Dendritic cell treated with granulocyte-macrophage colony-stimulating factor and Interleukin-4, amounts not matched to agents 40 ng/mL and 50 ng/mL, for 4 days (primary cell): ENCODE measurements around the gene FHOD3.

Source experiments
- H3K27ac Mint-ChIP-seq: one replicate; pipeline ENCODE4 v1.8.0; 2022; ENCODE audit warnings: mild to moderate bottlenecking, mixed read lengths
- H3K27me3 Mint-ChIP-seq: one replicate; pipeline ENCODE4 v1.8.0; 2022; ENCODE audit warnings: mild to moderate bottlenecking, mixed read lengths
- H3K36me3 Mint-ChIP-seq: one replicate; pipeline ENCODE4 v1.8.0; 2022; ENCODE audit warnings: low read depth, mixed read lengths
- H3K4me1 Mint-ChIP-seq: one replicate; pipeline ENCODE4 v1.8.0; 2022; ENCODE audit warnings: low read depth, mixed read lengths
- H3K4me3 Mint-ChIP-seq: one replicate; pipeline ENCODE4 v1.8.0; 2022; ENCODE audit warnings: mild to moderate bottlenecking, moderate library complexity, mixed read lengths
- H3K9me3 Mint-ChIP-seq: one replicate; pipeline ENCODE4 v1.8.0; 2022; ENCODE audit warnings: mixed read lengths
- intact Hi-C: fragments of 100-400 bp; cut with micrococcal nuclease; formaldehyde crosslinking; loops from one replicate; pipeline ENCODE4 v1.15.0; 2022

FHOD3 gene

DNA sequence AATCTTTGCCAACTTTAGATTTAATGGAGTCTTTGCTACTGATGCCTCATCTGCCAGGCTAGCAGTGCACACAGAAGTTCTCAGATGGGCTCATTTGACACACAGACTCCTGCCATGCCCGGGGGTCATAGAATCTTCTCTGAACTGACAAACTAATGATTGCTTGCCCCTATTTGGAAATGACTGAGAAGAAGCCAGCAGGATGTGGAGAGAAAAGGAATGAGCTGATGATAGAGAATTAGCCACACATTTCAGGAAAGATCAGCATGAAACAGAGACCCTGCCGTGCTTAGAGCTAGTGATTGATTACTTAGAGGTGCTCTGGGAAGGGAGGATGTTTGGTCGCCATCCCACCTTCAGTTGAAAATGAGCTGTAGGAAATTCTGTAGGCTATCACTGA is 352.8 kb downstream of the FHOD3 start:
- no peaks in the 10 kb centered on the region for H3K27me3 Mint-ChIP-seq
- H3K4me3 Mint-ChIP-seq: no peak overlapping the region
- no peaks in the 10 kb centered on the region for H3K36me3 Mint-ChIP-seq
- intact Hi-C loops: no loop called here
- no peaks in the 10 kb centered on the region for H3K4me1 Mint-ChIP-seq
- H3K9me3 Mint-ChIP-seq: no peaks in the 10 kb centered on the region
- no peak overlapping the region for H3K27ac Mint-ChIP-seq

DNA sequence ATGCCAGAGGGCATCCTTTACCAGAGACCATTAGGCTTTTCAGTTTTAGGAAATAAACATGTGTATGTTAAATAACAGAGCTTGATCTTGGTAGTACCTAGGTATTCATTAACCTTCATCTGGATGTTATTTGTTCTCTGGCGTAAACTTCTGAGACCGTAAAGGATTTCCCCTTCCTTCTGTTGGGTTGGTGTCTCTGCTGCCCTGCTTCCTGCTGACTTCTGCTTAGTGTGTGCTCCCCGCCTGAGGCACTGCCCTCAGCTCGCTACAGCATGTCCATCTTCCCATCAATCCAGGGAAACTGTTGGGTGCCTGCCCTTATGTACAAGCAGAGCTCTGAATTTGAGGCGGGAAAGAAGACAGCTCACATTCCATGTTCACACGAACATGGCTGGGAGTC is 353.4 kb downstream of the FHOD3 start:
- no peak overlapping the region for H3K27ac Mint-ChIP-seq
- intact Hi-C loops: no loop called here

GRCh38 chr18:36652503-36652902 is 355.0 kb downstream of the FHOD3 start:
- Mint-ChIP-seq H3K9me3 (no peaks in the 10 kb centered on the region), H3K27me3 (no peaks in the 10 kb centered on the region), H3K36me3 (no peaks in the 10 kb centered on the region), H3K4me1 (no peaks in the 10 kb centered on the region), H3K27ac (no peak overlapping the region), H3K4me3 (no peak overlapping the region)
- intact Hi-C loops: no loop called here

More for the DNA sequence above, 353.4 kb downstream of the FHOD3 start:
- H3K4me1 Mint-ChIP-seq: no peaks in the 10 kb centered on the region
- no peaks in the 10 kb centered on the region for H3K27me3 Mint-ChIP-seq
- H3K4me3 Mint-ChIP-seq: no peak overlapping the region
- no peaks in the 10 kb centered on the region for H3K36me3 Mint-ChIP-seq
- no peaks in the 10 kb centered on the region for H3K9me3 Mint-ChIP-seq

DNA sequence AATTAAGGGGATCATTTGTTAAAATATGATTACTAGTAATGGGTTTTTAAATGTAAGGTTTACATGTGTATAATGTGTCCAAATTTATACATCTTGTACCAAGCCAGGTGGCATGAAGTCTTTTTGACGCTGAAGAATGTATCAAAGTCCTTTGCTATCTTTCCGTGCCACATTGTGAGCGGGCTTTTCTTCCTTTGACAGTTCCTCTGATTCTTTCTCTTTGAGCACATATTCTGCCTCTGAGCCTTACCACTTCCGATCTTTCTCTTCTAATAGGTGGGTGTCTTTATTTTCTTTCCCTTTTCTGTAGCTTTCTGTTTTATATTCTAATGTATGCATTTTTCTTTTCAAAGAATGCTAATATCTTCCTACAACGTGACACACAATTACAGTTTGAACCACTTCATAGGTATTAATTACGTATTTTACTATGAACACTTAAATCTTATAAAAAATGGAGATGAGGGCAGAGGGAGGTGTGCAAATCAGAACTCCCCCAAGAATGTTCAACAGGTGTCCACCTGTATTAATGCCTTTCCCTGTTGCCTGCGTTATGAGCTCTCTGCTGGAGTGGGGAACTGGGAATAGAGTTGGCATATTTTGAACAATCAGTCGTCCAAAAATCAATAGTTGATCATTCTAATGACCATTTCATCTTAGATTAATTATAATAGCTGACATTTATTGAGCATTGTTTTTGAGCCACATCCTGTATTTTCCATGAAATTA is 355.8 kb downstream of the FHOD3 start:
- H3K4me3 Mint-ChIP-seq: no peak overlapping the region
- intact Hi-C loops: no loop called here
- no peaks in the 10 kb centered on the region for H3K36me3 Mint-ChIP-seq
- H3K4me1 Mint-ChIP-seq: no peaks in the 10 kb centered on the region
- H3K27ac Mint-ChIP-seq: no peak overlapping the region
- H3K27me3 Mint-ChIP-seq: no peaks in the 10 kb centered on the region
- H3K9me3 Mint-ChIP-seq: no peaks in the 10 kb centered on the region

DNA sequence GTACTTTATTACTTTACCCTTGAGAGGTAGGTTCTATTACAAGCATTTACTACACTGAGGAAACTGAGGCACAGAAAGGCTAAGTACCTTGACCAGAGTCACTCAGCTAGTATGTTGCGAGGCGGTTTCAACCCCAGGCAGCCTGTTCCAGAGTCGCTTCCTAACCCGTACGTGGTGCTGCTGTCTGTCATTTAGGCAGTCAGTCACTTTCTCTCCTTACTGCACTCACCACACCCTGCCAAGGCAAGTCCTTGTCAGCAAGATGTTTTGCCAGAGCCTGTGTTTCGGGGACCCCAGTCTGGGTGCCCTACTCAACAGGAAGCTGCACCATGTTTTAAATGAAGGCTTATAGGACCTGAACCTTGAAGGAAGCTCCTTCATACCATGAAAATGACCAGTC is 356.4 kb downstream of the FHOD3 start:
- no peaks in the 10 kb centered on the region for H3K9me3 Mint-ChIP-seq
- no peaks in the 10 kb centered on the region for H3K27me3 Mint-ChIP-seq
- H3K4me3 Mint-ChIP-seq: no peak overlapping the region
- no peaks in the 10 kb centered on the region for H3K36me3 Mint-ChIP-seq
- H3K27ac Mint-ChIP-seq: no peak overlapping the region
- intact Hi-C loops: no loop called here
- no peaks in the 10 kb centered on the region for H3K4me1 Mint-ChIP-seq

- intact Hi-C loops: no loop called here
- Mint-ChIP-seq H3K36me3 (no peaks in the 10 kb centered on the region), H3K27me3 (no peaks in the 10 kb centered on the region), H3K4me3 (no peak overlapping the region), H3K9me3 (no peaks in the 10 kb centered on the region), H3K4me1 (no peaks in the 10 kb centered on the region), H3K27ac (no peak overlapping the region)
These were observed 357.6 kb downstream of the FHOD3 start for GRCh38 chr18:36655074-36655473.

DNA sequence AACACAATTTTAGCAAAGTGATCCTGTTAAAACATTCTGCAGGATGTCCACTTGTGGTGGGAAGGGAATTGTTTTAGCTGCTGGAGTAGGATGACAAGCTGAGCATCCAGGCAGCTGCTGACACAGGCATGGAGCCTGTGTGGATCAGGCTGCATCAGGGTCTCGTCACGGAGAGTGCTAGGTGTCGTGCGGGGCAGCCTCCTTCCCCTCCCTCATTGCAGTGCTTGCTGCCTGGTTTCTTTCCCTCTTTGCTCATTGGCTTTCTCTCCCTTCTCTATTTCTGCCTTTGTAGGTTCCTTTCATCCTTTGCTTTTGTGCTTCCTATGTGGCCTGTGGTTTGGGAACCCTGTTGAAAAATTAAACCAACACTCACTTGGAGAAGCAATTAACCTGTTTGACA is 358.4 kb downstream of the FHOD3 start:
- Mint-ChIP-seq H3K27me3 (no peaks in the 10 kb centered on the region), H3K36me3 (no peaks in the 10 kb centered on the region), H3K27ac (no peak overlapping the region), H3K4me3 (no peak overlapping the region), H3K9me3 (no peaks in the 10 kb centered on the region), H3K4me1 (no peaks in the 10 kb centered on the region)
- intact Hi-C loops: no loop called here

GRCh38 chr18:36658611-36659010 is 361.1 kb downstream of the FHOD3 start:
- H3K4me3 Mint-ChIP-seq: no peak overlapping the region
- no peak overlapping the region for H3K27ac Mint-ChIP-seq
- H3K36me3 Mint-ChIP-seq: no peaks in the 10 kb centered on the region
- no peaks in the 10 kb centered on the region for H3K27me3 Mint-ChIP-seq
- H3K9me3 Mint-ChIP-seq: no peaks in the 10 kb centered on the region
- intact Hi-C loops: no loop called here
- no peaks in the 10 kb centered on the region for H3K4me1 Mint-ChIP-seq

DNA sequence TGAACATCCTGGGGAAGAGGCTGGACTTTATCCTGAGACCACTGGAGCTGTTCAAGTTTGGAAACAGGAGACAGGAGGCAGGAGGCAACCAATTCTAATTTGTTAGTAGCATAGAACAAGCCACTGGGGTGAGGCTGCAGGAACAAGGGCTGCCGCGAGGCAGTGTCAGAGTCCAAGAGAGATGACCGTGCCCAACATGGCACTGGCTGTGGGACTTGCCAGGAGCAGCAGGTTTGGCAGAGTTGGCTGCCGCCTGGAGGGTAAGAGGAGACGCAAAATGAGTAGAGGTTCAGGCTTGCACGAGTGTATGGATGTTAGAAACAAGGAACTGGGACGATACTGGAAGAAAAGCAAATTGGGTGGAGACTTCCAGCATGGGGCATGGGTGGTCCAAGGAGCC is 362.8 kb downstream of the FHOD3 start:
- no peaks in the 10 kb centered on the region for H3K27me3 Mint-ChIP-seq
- H3K27ac Mint-ChIP-seq: no peak overlapping the region
- intact Hi-C loops: no loop called here
- no peaks in the 10 kb centered on the region for H3K36me3 Mint-ChIP-seq
- H3K4me3 Mint-ChIP-seq: no peak overlapping the region
- no peaks in the 10 kb centered on the region for H3K4me1 Mint-ChIP-seq
- no peaks in the 10 kb centered on the region for H3K9me3 Mint-ChIP-seq

GRCh38 chr18:36661999-36662398 is 364.5 kb downstream of the FHOD3 start:
- H3K9me3 Mint-ChIP-seq: no peaks in the 10 kb centered on the region
- no peaks in the 10 kb centered on the region for H3K4me1 Mint-ChIP-seq
- no peak overlapping the region for H3K4me3 Mint-ChIP-seq
- no peaks in the 10 kb centered on the region for H3K27me3 Mint-ChIP-seq
- H3K36me3 Mint-ChIP-seq: no peaks in the 10 kb centered on the region
- H3K27ac Mint-ChIP-seq: no peak overlapping the region
- intact Hi-C loops: no loop called here

- intact Hi-C loops: no loop called here
- no peak overlapping the region for H3K27ac Mint-ChIP-seq
- no peak overlapping the region for H3K4me3 Mint-ChIP-seq
- H3K4me1 Mint-ChIP-seq: no peaks in the 10 kb centered on the region
- H3K27me3 Mint-ChIP-seq: no peaks in the 10 kb centered on the region
- H3K9me3 Mint-ChIP-seq: no peaks in the 10 kb centered on the region
- H3K36me3 Mint-ChIP-seq: no peaks in the 10 kb centered on the region
These were observed 365.8 kb downstream of the FHOD3 start for GRCh38 chr18:36663312-36663711.

DNA sequence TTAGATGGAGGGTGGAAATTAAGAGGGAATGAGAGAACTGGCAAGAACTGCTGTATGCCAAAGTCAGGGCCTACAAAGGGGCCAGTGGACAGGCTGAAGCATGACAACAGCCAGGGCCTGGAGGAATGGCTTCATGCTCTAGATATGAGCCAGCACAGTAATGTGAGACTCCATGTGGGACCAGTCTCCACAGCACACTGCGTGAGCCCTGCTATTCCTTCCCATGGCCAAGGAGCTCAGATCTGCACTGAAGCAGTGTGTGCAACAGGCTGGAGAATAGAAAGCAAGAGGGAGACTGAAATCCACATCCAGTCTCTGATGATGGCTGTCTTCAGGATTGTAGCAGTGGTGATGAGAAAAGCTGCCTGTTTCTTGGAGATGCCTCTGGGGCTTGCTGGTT is 368.4 kb downstream of the FHOD3 start:
- no peak overlapping the region for H3K27ac Mint-ChIP-seq
- no peaks in the 10 kb centered on the region for H3K9me3 Mint-ChIP-seq
- no peaks in the 10 kb centered on the region for H3K4me1 Mint-ChIP-seq
- H3K4me3 Mint-ChIP-seq: no peak overlapping the region
- H3K36me3 Mint-ChIP-seq: no peaks in the 10 kb centered on the region
- intact Hi-C loops: no loop called here
- no peaks in the 10 kb centered on the region for H3K27me3 Mint-ChIP-seq

GRCh38 chr18:36667811-36668210 is 370.3 kb downstream of the FHOD3 start:
- Mint-ChIP-seq H3K27ac (no peak overlapping the region), H3K36me3 (no peaks in the 10 kb centered on the region), H3K9me3 (peaks cover 7% of the 10 kb centered on the region), H3K4me1 (no peaks in the 10 kb centered on the region), H3K4me3 (no peak overlapping the region), H3K27me3 (no peaks in the 10 kb centered on the region)
- intact Hi-C loops: no loop called here

DNA sequence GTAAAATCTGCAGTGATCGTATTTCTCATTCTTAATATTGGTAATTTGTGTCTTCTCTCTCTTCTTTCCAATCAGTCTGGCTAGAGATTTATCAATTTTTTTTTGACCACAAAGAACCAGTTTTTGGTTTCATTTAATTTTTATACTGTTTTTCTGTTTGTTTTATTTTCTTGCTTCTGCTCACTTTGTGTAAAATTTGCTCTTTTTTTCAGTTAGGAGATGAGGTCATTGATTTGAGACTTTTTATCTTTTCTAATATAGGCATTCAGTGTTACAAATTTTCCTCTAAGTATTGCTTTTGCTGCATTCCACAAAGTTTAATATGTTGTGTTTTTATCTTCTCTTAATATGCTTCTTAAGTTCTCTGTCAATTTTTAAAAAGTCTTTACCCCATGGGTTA is 370.8 kb downstream of the FHOD3 start:
- Mint-ChIP-seq H3K36me3 (no peaks in the 10 kb centered on the region), H3K27me3 (no peaks in the 10 kb centered on the region), H3K27ac (no peak overlapping the region), H3K4me1 (no peaks in the 10 kb centered on the region), H3K4me3 (no peak overlapping the region), H3K9me3 (peaks cover 7% of the 10 kb centered on the region)
- intact Hi-C loops: no loop called here
